GM19238 (cell line): Measurements from ENCODE around the gene PILRA.
A peak's percentile ranks its signal among the peaks of the same experiment; 100 is the strongest.
"Not testable (repeated sequence)": the region's sequence is repeated elsewhere in the genome, so short reads cannot be mapped to it uniquely, and the experiment has no call there.

Experiments
- DNase-seq: peaks from one replicate; pipeline ENCODE4 v3.0.0; 2011; ENCODE audit warnings: low spot score; ENCODE audit not compliant: insufficient read length

Gene PILRA

GRCh38 chr7:100358027-100358856 is 15.0 kb upstream of the PILRA start, which contains the start of gene PILRB:
PILRB (plus strand) TSS chr7:100358117; CDS start chr7:100358303, 186 bp downstream.
- DNase-seq: no peak

- no peak for DNase-seq
These were observed 14.5 kb upstream of the PILRA start for GRCh38 chr7:100358857-100359212.

GRCh38 chr7:100360135-100360854 is 13.0 kb upstream of the PILRA start:
- no peak for DNase-seq

- DNase-seq: no peak
These were observed 10.2 kb upstream of the PILRA start for GRCh38 chr7:100363098-100363497.

- DNase-seq: not testable (repeated sequence)
These were observed 9.5 kb upstream of the PILRA start for GRCh38 chr7:100363797-100364196.

- no peak for DNase-seq
These were observed 8.8 kb upstream of the PILRA start for GRCh38 chr7:100364480-100364879.

- not testable (repeated sequence) for DNase-seq
These were observed 7.3 kb upstream of the PILRA start for GRCh38 chr7:100365998-100366367.

GRCh38 chr7:100366411-100367250 is 6.7 kb upstream of the PILRA start:
- DNase-seq: no peak

GRCh38 chr7:100367251-100367620 is 6.1 kb upstream of the PILRA start:
- DNase-seq: no peak

GRCh38 chr7:100367676-100368613 is 5.3 kb upstream of the PILRA start:
- DNase-seq: no peak

GRCh38 chr7:100369105-100369504 is 4.2 kb upstream of the PILRA start:
- peak; percentile 47 for DNase-seq

- DNase-seq: no peak
These were observed 3.0 kb upstream of the PILRA start for GRCh38 chr7:100370303-100370702.

GRCh38 chr7:100370746-100371145 is 2.5 kb upstream of the PILRA start:
- DNase-seq: no peak

- no peak for DNase-seq
These were observed 1.6 kb upstream of the PILRA start for GRCh38 chr7:100371561-100372171.

- no peak for DNase-seq
These were observed 1.0 kb upstream of the PILRA start for GRCh38 chr7:100372256-100372655.

GRCh38 chr7:100372694-100373093 is 593 bp upstream of the PILRA start:
- no peak for DNase-seq

- DNase-seq: not testable (repeated sequence)
These were observed 747 bp downstream of the PILRA start for GRCh38 chr7:100373870-100374598.

GRCh38 chr7:100374601-100375000 is 1.3 kb downstream of the PILRA start:
- DNase-seq: no peak

GRCh38 chr7:100376066-100376465 is 2.8 kb downstream of the PILRA start:
- DNase-seq: no peak
